K562 (cell line): ENCODE data around the gene FGGY. TPM values are rescaled to one million over a fixed set of nuclear protein-coding genes. Genes with fewer than 3 reads are reported as not detected.
A peak's percentile ranks its signal among the peaks of the same experiment; 100 is the strongest.

Source experiments
- ATF7 ChIP-seq: fragments of 450-650 bp; IDR thresholded peaks from 2 replicates; pipeline ENCODE4 v1.7.1; 2014; ENCODE audit warnings: mild to moderate bottlenecking, moderate library complexity
- CREB1 ChIP-seq, 2 experiments: sonication (generic) in 1 of 2; formaldehyde crosslinking in 1 of 2; IDR thresholded peaks; 2 replicates each; pipeline versions ENCODE4 v1.6.1 to v1.8.0; 2012 to 2022; ENCODE audit warnings: inconsistent platforms in 1 of 2, mild to moderate bottlenecking in 1 of 2, missing genetic modification reagents in 1 of 2, moderate library complexity in 1 of 2
- CREBBP ChIP-seq: IDR thresholded peaks from one replicate; pipeline ENCODE4 v1.6.1; 2012; ENCODE audit warnings: low read depth, mild to moderate bottlenecking, control low read depth, inconsistent platforms, low read length
- FOXM1 ChIP-seq, 2 experiments: fragments of 450-650 bp in 1 of 2; sonication (generic) in 1 of 2; formaldehyde crosslinking in 1 of 2; IDR thresholded peaks; 2 replicates each; pipeline versions ENCODE4 v1.6.1 to v1.9.0; 2017 to 2022; ENCODE audit warnings: low read depth in 2 of 2, mild to moderate bottlenecking in 2 of 2, missing genetic modification reagents in 1 of 2, moderate library complexity in 1 of 2
- GTF2E2 ChIP-seq: fragments of 200-800 bp; sonication (Bioruptor generic); IDR thresholded peaks from 2 replicates; pipeline ENCODE4 v1.6.1; 2016; ENCODE audit warnings: missing genetic modification characterization, missing compliant biosample characterization
- JUN ChIP-seq, 2 experiments: sonication (generic) in 1 of 2; formaldehyde crosslinking in 1 of 2; IDR thresholded peaks; 2 replicates each; pipeline versions ENCODE4 v1.6.1 to v1.8.0; 2012 to 2022; ENCODE audit warnings: borderline replicate concordance in 2 of 2, mild to moderate bottlenecking in 2 of 2, improper control_type of control experiment in 1 of 2, low read depth in 1 of 2, low read length in 1 of 2, missing genetic modification reagents in 1 of 2
- MXI1 ChIP-seq: IDR thresholded peaks from 2 replicates; pipeline ENCODE4 v1.6.1; 2011; ENCODE audit warnings: low read depth, mild to moderate bottlenecking, improper control_type of control experiment, low read length
- NR0B1 ChIP-seq: fragments of 450-650 bp; IDR thresholded peaks from one replicate; pipeline ENCODE4 v1.6.1; 2018; ENCODE audit warnings: mild to moderate bottlenecking, moderate library complexity; ENCODE audit not compliant: partially characterized antibody
- OTX1 ChIP-seq: fragments of 450-650 bp; formaldehyde crosslinking; IDR thresholded peaks from 2 replicates; pipeline ENCODE4 v1.4.0; 2022; ENCODE audit warnings: mild to moderate bottlenecking
- RBFOX2 ChIP-seq: fragments of 200-400 bp; formaldehyde crosslinking; IDR thresholded peaks from 2 replicates; pipeline ENCODE4 v1.6.1; 2017; ENCODE audit warnings: low read depth, mild to moderate bottlenecking, low read length, moderate library complexity
- RFX1 ChIP-seq: fragments of 450-650 bp; IDR thresholded peaks from 2 replicates; pipeline ENCODE4 v1.6.1; 2016; ENCODE audit warnings: mild to moderate bottlenecking, moderate library complexity
- SREBF1 ChIP-seq: fragments of 150-350 bp; IDR thresholded peaks from 2 replicates; pipeline ENCODE4 v1.6.1; 2014; ENCODE audit warnings: antibody characterized with exemption, low read depth, low read length, borderline replicate concordance
- SRSF7 ChIP-seq: fragments of 200-400 bp; formaldehyde crosslinking; optimal IDR thresholded peaks from 2 replicates; pipeline ENCODE3; 2017; ENCODE audit warnings: mild to moderate bottlenecking, low read depth, low read length
- SUPT5H ChIP-seq: fragments of 450-650 bp; IDR thresholded peaks from 2 replicates; pipeline ENCODE4 v1.6.1; 2016
- TAF1 ChIP-seq: IDR thresholded peaks from 2 replicates; pipeline ENCODE4 v1.6.1; 2011; ENCODE audit warnings: mild to moderate bottlenecking, low read length, moderate library complexity; ENCODE audit not compliant: insufficient read depth, control insufficient read depth, severe bottlenecking; ENCODE audit errors: extremely low read depth
- U2AF1 ChIP-seq: fragments of 200-400 bp; formaldehyde crosslinking; optimal IDR thresholded peaks from 2 replicates; pipeline ENCODE3; 2017; ENCODE audit warnings: mild to moderate bottlenecking, low read depth, low read length, moderate library complexity
- ZBTB11 ChIP-seq, 3 experiments: fragments of 200-800 bp in 1 of 3; fragments of 250-450 bp in 1 of 3; fragments of 450-650 bp in 1 of 3; sonication (Bioruptor Pico) in 1 of 3; sonication (Bioruptor generic) in 1 of 3; formaldehyde crosslinking in 1 of 3; IDR thresholded peaks; 2 replicates each; pipeline versions ENCODE4 v1.6.1 to v1.8.0; 2016 to 2022; ENCODE audit warnings: mild to moderate bottlenecking in 2 of 3, missing genetic modification characterization in 2 of 3, missing compliant biosample characterization in 1 of 3, moderate library complexity in 1 of 3
- ZNF639 ChIP-seq, 2 experiments: fragments of 200-800 bp in 1 of 2; sonication (Bioruptor generic) in 1 of 2; sonication (generic) in 1 of 2; formaldehyde crosslinking in 1 of 2; IDR thresholded peaks in 1 of 2; conservative IDR thresholded peaks in 1 of 2; 2 replicates each; pipeline versions ENCODE4 v1.5.0 to v1.6.1; 2016 to 2020; ENCODE audit warnings: missing compliant biosample characterization in 1 of 2, missing genetic modification characterization in 1 of 2, missing genetic modification reagents in 1 of 2
- ZNF75A ChIP-seq: fragments of 450-650 bp; formaldehyde crosslinking; IDR thresholded peaks from 2 replicates; pipeline ENCODE4 v1.4.0; 2020; ENCODE audit warnings: mild to moderate bottlenecking
- polyA plus RNA-seq, 8 experiments: library from polyadenylated mRNA; depleted of rRNA in 4 of 8; stranded (reverse) in 5 of 8; unstranded in 3 of 8; fragments of >200 nt; fragmentation: Nextera tagmentation in 2 of 8; fragmentation: Illumina TruSeq in 1 of 8; extraction: Ambion mirVana in 2 of 8; extraction: Trizol in 1 of 8; gene quantifications; 2 replicates each; pipeline versions ENCODE4 v1.2.1 to v1.2.3, GENCODE V29; 2011 to 2014; ENCODE audit warnings: inconsistent platforms in 1 of 8, missing spikeins in 1 of 8
- total RNA-seq, 7 experiments: library from RNA; depleted of rRNA in 6 of 7; stranded (reverse); fragments of >200 nt in 6 of 7; fragmentation: Illumina TruSeq in 2 of 7; extraction: Trizol in 2 of 7; gene quantifications; 2 replicates each; pipeline versions ENCODE4 v1.2.1 to v1.2.3, GENCODE V29; 2011 to 2021; ENCODE audit warnings: low replicate concordance in 1 of 7

The FGGY gene
- total and polyA plus RNA-seq, 9 of the 15 experiments (the other 6 are each of a cell fraction or from before 2014, with no cell fraction given) = 9.7 to 19.2 (median 12.6) TPM

- TF ChIP-seq FOXM1 (IDR thresholded peaks at IDR 0.05; ENCODE audit: low read depth) (no peak), FOXM1 (CRISPR knock-in tag; IDR thresholded peaks at IDR 0.05; ENCODE audit: low read depth) (no peak), RBFOX2 (no peak), ZNF639 (CRISPR knock-in tag; conservative IDR thresholded peaks at IDR 0.05 in 1 of 2, IDR thresholded peaks at IDR 0.05 in 1 of 2) (no peak), ATF7 (peak; percentile 86), RFX1 (no peak), SREBF1 (no peak), ZBTB11 (CRISPR knock-in tag; IDR thresholded peaks at IDR 0.05) (no peak), SRSF7 (no peak), GTF2E2 (tag) (no peak), MXI1 (no peak), TAF1 (no peak), JUN (IDR thresholded peaks at IDR 0.05; ENCODE audit: borderline replicate concordance, low read depth, low read length) (peak; percentile 95), JUN (CRISPR knock-in tag; IDR thresholded peaks at IDR 0.05; ENCODE audit: borderline replicate concordance) (0 out of 2 replicates have a peak, but pooled peaks have one; percentile 54), OTX1 (CRISPR knock-in tag) (no peak), CREB1 (IDR thresholded peaks at IDR 0.05) (peak; percentile 71), CREB1 (CRISPR knock-in tag; IDR thresholded peaks at IDR 0.05) (peak; percentile 66; the same call in 1 of the 2 replicates), SUPT5H (no peak), CREBBP (no peak), U2AF1 (no peak), NR0B1 (no peak), ZNF75A (CRISPR knock-in tag) (no peak)
These were observed 64.9 kb downstream of the FGGY start (continued) for GRCh38 chr1:59361766-59362165.
